HEK293T (cell line): Measurements from ENCODE around the gene DARS2.
"Not testable (repeated sequence)": the region's sequence is repeated elsewhere in the genome, so short reads cannot be mapped to it uniquely, and the experiment has no call there.

ENCODE experiments used
- CTCF ChIA-PET: fragments of 350-600 bp; formaldehyde crosslinking; extraction: SDS; loops from one replicate; lab custom pipeline; 2021; ENCODE audit warnings: antibody characterized with exemption, inconsistent platforms; lab: Yijun Ruan, JAX
- POLR2A ChIA-PET: fragments of 350-600 bp; formaldehyde crosslinking; extraction: SDS; loops from one replicate; lab custom pipeline; 2020; ENCODE audit warnings: antibody characterized with exemption, inconsistent platforms; lab: Yijun Ruan, JAX
- DNase-seq: peaks from one replicate; pipeline ENCODE4 v3.0.0; 2012; ENCODE audit warnings: mixed read lengths; ENCODE audit errors: extremely low spot score
- ARNT ChIP-seq: fragments of 450-650 bp; IDR thresholded peaks from 2 replicates; pipeline ENCODE4 v1.6.1; 2017; ENCODE audit warnings: mild to moderate bottlenecking
- BHLHE40 ChIP-seq: fragments of 450-650 bp; IDR thresholded peaks from 2 replicates; pipeline ENCODE4 v1.6.1; 2016; ENCODE audit warnings: mild to moderate bottlenecking, moderate library complexity, borderline replicate concordance
- CTBP1 ChIP-seq: fragments of 450-650 bp; IDR thresholded peaks from 2 replicates; pipeline ENCODE4 v1.6.1; 2016; ENCODE audit warnings: borderline replicate concordance
- ELF4 ChIP-seq: fragments of 450-650 bp; IDR thresholded peaks from 2 replicates; pipeline ENCODE4 v1.6.1; 2017; ENCODE audit warnings: antibody characterized with exemption
- FOXA1 ChIP-seq: fragments of 450-650 bp; IDR thresholded peaks from 2 replicates; pipeline ENCODE4 v1.6.1; 2016; ENCODE audit warnings: mild to moderate bottlenecking
- FOXK2 ChIP-seq: fragments of 450-650 bp; IDR thresholded peaks from 2 replicates; pipeline ENCODE4 v1.6.1; 2016; ENCODE audit warnings: mild to moderate bottlenecking
- FOXM1 ChIP-seq: fragments of 450-650 bp; IDR thresholded peaks from 2 replicates; pipeline ENCODE4 v1.6.1; 2017; ENCODE audit warnings: mild to moderate bottlenecking, borderline replicate concordance
- HDGF ChIP-seq: fragments of 450-650 bp; IDR thresholded peaks from 2 replicates; pipeline ENCODE4 v1.6.1; 2017; ENCODE audit warnings: antibody characterized with exemption, borderline replicate concordance
- L3MBTL2 ChIP-seq: fragments of 450-650 bp; conservative IDR thresholded peaks from 2 replicates; pipeline ENCODE4 v1.6.1; 2016; ENCODE audit warnings: mild to moderate bottlenecking
- LEF1 ChIP-seq: fragments of 450-650 bp; IDR thresholded peaks from 2 replicates; pipeline ENCODE4 v1.6.1; 2017; ENCODE audit warnings: mild to moderate bottlenecking, borderline replicate concordance
- NFRKB ChIP-seq: fragments of 450-650 bp; IDR thresholded peaks from 2 replicates; pipeline ENCODE4 v1.6.1; 2016; ENCODE audit warnings: mild to moderate bottlenecking, moderate library complexity
- PKNOX1 ChIP-seq: fragments of 450-650 bp; IDR thresholded peaks from 2 replicates; pipeline ENCODE4 v1.6.1; 2016
- SP1 ChIP-seq: fragments of 450-650 bp; IDR thresholded peaks from 2 replicates; pipeline ENCODE4 v1.6.1; 2017
- SUZ12 ChIP-seq: fragments of 450-650 bp; IDR thresholded peaks from 2 replicates; pipeline ENCODE4 v1.6.1; 2016; ENCODE audit warnings: mild to moderate bottlenecking
- TARDBP ChIP-seq: fragments of 450-650 bp; IDR thresholded peaks from 2 replicates; pipeline ENCODE4 v1.6.1; 2016
- ZNF384 ChIP-seq: fragments of 450-650 bp; IDR thresholded peaks from 2 replicates; pipeline ENCODE4 v1.6.1; 2016

The DARS2 gene

GRCh38 chr1:173802961-173803360 lies 21.5 kb upstream of the DARS2 start:
- TF ChIP-seq FOXK2 (no peak), NFRKB (no peak), ELF4 (no peak), PKNOX1 (no peak), TARDBP (no peak), ARNT (no peak), BHLHE40 (no peak), LEF1 (no peak), HDGF (no peak), SUZ12 (no peak), FOXA1 (no peak)
- POLR2A ChIA-PET = no interaction called here
- DNase-seq = no peak
- CTCF ChIA-PET = no interaction called here

DNA sequence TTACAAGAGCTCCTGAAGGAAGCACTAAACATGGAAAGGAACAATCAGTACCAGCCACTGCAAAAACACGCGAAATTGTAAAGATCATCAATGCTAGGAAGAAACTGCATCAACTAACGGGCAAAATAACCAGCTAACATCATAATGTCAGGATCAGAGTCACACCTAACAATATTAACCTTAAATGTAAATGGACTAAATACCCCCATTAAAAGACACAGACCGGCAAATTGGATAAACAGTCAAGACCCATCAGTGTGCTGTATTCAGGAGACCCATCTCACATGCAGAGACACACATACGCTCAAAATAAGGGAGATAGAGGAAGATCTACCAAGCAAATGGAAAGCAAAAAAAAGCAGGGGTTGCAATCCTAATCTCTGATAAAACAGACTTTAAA lies 10.8 kb upstream of the DARS2 start:
- DNase-seq, POLR2A ChIA-PET: not testable (repeated sequence)
- CTCF ChIA-PET = interaction anchor here (0.6 kb wide), 1 partner anchor 404 kb away, joined by 3 read pairs; no protein-coding TSS in a partner anchor

DNA sequence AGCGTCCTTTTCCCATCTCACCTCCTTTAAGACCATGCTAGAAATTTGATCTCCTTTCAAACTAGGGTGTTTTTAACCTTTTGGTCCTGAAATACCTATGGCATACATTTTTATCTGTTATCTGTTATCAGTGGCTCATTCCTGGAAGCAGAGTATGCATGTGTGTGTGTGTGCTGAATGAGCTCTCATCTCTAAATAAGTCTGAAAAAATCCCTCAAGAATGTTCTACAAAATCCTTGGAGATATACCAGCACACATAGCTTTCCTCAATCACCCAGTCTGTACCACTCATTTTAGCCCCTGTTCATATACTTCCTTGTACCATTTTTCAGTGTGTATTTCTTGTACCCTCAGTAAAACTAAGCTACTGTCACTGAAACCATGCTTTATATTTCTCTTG lies 6.0 kb upstream of the DARS2 start:
- TF ChIP-seq FOXK2 (no peak), FOXA1 (no peak), ARNT (no peak), SUZ12 (no peak), FOXM1 (no peak), HDGF (no peak), SP1 (no peak), ZNF384 (no peak), PKNOX1 (no peak), NFRKB (no peak), CTBP1 (no peak), TARDBP (no peak), LEF1 (no peak), ELF4 (no peak), BHLHE40 (no peak), L3MBTL2 (no peak)
- ChIA-PET CTCF (no interaction called here), POLR2A (no interaction called here)
- no peak for DNase-seq

DNA sequence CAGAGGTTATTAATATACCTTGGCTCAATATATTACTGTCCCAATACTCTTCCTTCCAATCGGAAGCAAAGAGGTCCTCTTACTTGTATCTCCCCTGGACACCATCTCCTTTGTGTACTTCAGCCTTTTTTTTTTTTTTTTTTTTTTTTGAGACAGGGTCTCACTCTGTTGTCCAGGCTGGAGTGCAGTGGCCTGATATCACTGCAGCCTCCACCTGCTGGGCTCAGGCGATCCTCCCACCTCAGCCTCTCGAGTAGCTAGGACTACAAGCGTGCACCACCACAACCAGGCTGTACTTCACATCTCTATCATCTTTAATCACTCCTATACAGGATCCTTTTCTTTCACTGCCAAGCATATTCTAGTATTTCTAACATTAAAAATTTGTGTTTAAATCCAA lies 2.8 kb upstream of the DARS2 start:
- TF ChIP-seq ZNF384 = 0 out of 2 replicates have a peak, but pooled peaks have one; percentile 35
- TF ChIP-seq ARNT = no peak
- POLR2A ChIA-PET = no interaction called here
- CTCF ChIA-PET = no interaction called here
- no peak for DNase-seq

- ChIA-PET CTCF (no interaction called here), POLR2A (interaction anchor here (0.7 to 3.3 kb wide), 16 partner anchors 10 to 1176 kb away, joined by 3 to 11 read pairs (median 4); partner anchors contain the start of genes CACYBP, KLHL20 and ZBTB37)
These were observed 625 bp upstream of the DARS2 start for GRCh38 chr1:173823781-173824314.

DNA sequence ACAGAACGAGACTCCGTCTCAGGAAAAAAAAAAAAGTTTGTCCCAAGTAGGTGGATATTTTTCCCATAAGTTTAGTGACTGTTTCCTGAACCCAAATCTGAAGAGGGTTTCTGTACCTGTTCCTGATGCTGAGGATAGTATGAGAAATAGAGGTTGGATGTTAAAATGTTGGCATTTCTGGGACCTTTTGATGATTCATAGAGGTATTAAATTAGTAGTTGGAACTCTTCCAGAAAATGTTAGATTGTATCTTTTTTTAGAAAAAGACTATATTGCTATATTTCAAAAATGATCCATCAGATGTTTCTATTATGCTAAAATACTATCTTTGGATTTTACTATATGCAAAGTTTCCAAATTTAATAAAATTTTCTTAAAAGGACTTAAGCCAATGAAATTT lies 3.1 kb downstream of the DARS2 start:
- no peak for TF ChIP-seq L3MBTL2
- TF ChIP-seq SP1 = no peak
- no peak for TF ChIP-seq ARNT
- TF ChIP-seq HDGF = no peak
- no peak for TF ChIP-seq TARDBP
- TF ChIP-seq SUZ12 = no peak
- TF ChIP-seq ELF4 = no peak
- TF ChIP-seq BHLHE40 = no peak
- TF ChIP-seq NFRKB = no peak
- no peak for TF ChIP-seq FOXK2
- no peak for TF ChIP-seq LEF1
- TF ChIP-seq FOXM1 = no peak
- no peak for DNase-seq
- CTCF ChIA-PET = no interaction called here
- POLR2A ChIA-PET = no interaction called here

More at GRCh38 chr1:173823781-173824314, 625 bp upstream of the DARS2 start:
- no peak for DNase-seq
- peak; percentile 68 for TF ChIP-seq ZNF384
- TF ChIP-seq SP1 = no peak

DNA sequence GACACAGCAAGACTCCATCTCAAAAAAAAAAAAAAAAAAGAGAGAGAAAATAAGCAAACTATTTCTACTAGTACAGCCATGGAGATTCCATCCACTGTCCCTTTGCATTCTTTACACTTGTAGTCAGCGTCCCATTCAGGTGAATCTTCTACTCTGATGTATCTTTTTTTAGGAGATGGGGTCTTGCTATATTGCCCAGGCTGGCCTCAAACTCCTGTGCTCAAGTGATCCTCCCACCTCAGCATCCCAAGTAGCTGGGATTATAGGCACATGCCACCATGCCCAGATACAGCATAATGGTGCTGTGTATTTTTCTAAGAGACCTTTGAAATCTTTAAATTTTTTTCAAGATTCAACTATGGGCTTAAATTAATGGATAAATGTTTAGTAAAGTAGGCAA lies 8.3 kb downstream of the DARS2 start:
- DNase-seq = no peak
- ChIA-PET POLR2A (no interaction called here), CTCF (no interaction called here)
- TF ChIP-seq ZNF384 (no peak), FOXK2 (no peak), ARNT (no peak), ELF4 (no peak), TARDBP (no peak), SP1 (no peak), BHLHE40 (no peak), FOXM1 (no peak), SUZ12 (no peak), LEF1 (no peak), PKNOX1 (no peak), CTBP1 (no peak), NFRKB (no peak), HDGF (no peak), L3MBTL2 (no peak), FOXA1 (no peak)
